K562 treated with DMSO at 1 percent for 4 hours (cell line): ENCODE data around the gene STK17A. TPM values are rescaled to one million over a fixed set of nuclear protein-coding genes. Genes with fewer than 3 reads are reported as not detected.

Experiments
- total RNA-seq: library from RNA; unstranded; fragments of 300-600 nt; gene quantifications from 2 replicates; pipeline ENCODE4 v1.2.3, GENCODE V29; 2022; ENCODE audit not compliant: insufficient read depth

Gene STK17A
- 13.2 and 19.5 TPM in 2 replicates for total RNA-seq

DNA sequence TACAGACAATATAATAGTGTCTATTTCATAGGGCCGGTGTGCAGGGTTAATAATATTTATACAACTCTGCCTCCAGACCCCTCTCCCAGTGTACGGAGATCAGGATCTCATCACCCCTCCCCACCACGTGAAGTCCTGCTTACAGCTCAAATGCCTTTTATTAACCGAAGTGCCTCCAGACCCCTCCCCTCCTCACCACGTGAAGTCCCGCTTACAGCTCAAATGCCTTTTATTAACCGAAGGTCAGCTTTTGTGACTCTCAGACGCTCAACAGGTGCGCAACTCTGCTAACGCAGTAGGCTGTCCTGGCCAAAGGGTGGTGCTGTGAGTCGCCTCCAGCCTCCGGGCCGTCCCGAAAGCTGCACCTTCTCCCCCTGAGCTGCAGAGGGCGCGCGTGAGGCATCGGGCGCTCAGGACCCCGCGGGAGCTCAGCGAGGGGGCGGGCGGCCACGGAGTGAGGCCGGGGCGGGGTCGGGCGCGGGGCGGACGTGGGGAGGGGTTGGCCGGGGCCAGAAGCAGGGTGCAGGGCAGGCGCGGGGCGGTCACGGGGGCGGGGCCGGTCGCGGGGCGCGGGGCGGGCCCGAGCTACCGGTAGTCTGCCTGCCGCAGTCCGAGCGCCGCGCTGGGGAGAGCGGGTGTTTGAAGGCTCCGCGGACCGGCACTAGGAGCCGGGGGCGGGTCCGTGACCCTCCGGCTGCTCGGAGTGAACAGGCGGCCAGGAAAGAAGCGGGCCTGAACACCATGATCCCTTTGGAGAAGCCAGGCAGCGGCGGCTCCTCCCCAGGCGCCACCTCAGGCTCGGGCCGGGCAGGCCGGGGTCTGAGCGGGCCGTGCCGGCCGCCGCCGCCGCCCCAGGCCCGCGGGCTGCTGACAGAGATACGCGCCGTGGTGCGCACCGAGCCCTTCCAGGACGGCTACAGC, at the start of gene STK17A:
STK17A (plus strand) TSS at position 606 of the 921 bp plus-strand sequence; CDS start at position 742, 136 bp downstream.

Other genes with a start within 250 kb of the STK17A start
- 145 and 156 TPM in 2 replicates for gene COA1, start 146.4 kb downstream of the STK17A start, total RNA-seq
- 162 and 202 TPM in 2 replicates for gene BLVRA, start 175.6 kb downstream of the STK17A start, total RNA-seq